OCI-LY7 (cell line): ENCODE data around the gene TMEM255B.

ENCODE experiments used
- EZH2phosphoT487 ChIP-seq: fragments of 200-600 bp; sonication (generic); IDR thresholded peaks from 2 replicates; pipeline ENCODE4 v1.6.1; 2018; ENCODE audit warnings: low read depth, borderline replicate concordance, mild to moderate bottlenecking, mixed run types, antibody characterized with exemption, low read length, moderate library complexity, mixed read lengths
- TF ChIP-seq, protein P1 (sequence below): fragments of 200-600 bp; sonication (generic); conservative IDR thresholded peaks from 2 replicates; pipeline ENCODE4 v1.5.1; 2014; ENCODE audit warnings: mild to moderate bottlenecking, antibody characterized with exemption, low read length, moderate library complexity, mixed read lengths

DNA sequence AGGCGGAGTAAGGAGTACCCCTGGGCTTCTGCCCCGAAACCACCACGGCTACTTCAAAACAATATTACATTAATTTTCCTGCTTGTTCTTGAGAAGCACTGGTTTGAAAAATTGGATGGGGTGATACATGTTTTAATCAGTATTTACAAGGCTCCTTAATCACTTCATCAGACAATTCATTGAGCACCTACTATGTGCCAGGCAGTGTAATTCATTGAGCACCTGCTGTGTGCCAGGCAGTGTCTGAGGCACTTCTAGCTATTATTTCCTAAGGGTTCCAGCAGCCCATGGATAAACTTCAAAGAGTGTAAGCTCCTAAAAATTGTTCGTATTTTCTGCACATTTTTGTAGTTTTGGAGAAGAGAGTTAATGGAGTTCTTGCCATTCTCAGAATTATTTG, 106.4 kb downstream of the TMEM255B start:
- TF ChIP-seq, protein P1, sequence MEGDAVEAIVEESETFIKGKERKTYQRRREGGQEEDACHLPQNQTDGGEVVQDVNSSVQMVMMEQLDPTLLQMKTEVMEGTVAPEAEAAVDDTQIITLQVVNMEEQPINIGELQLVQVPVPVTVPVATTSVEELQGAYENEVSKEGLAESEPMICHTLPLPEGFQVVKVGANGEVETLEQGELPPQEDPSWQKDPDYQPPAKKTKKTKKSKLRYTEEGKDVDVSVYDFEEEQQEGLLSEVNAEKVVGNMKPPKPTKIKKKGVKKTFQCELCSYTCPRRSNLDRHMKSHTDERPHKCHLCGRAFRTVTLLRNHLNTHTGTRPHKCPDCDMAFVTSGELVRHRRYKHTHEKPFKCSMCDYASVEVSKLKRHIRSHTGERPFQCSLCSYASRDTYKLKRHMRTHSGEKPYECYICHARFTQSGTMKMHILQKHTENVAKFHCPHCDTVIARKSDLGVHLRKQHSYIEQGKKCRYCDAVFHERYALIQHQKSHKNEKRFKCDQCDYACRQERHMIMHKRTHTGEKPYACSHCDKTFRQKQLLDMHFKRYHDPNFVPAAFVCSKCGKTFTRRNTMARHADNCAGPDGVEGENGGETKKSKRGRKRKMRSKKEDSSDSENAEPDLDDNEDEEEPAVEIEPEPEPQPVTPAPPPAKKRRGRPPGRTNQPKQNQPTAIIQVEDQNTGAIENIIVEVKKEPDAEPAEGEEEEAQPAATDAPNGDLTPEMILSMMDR, result no peak
- TF ChIP-seq EZH2phosphoT487, result no peak
